Mesendoderm (in vitro differentiated cells): ENCODE results near the gene ATF6B.

Experiments used
- DNase-seq: peaks from one replicate; pipeline ENCODE4 v3.0.0; 2013
- H2AK5ac ChIP-seq: 2 replicates; pipeline ENCODE4 v1.6.1; 2013; ENCODE audit warnings: low read length, inconsistent platforms
- H2BK120ac ChIP-seq: 2 replicates; pipeline ENCODE4 v1.6.1; 2013; ENCODE audit warnings: low read depth, mild to moderate bottlenecking, low read length, moderate library complexity, mixed read lengths
- H2BK15ac ChIP-seq: replicated peaks from 2 replicates; pipeline ENCODE4 v1.6.1; 2013; ENCODE audit warnings: low read depth, mild to moderate bottlenecking, moderate library complexity
- H2BK5ac ChIP-seq: 2 replicates; pipeline ENCODE4 v1.6.1; 2013; ENCODE audit warnings: low read length, inconsistent platforms
- H3K18ac ChIP-seq: 2 replicates; pipeline ENCODE4 v1.6.1; 2013; ENCODE audit warnings: mild to moderate bottlenecking, low read length, mixed read lengths
- H3K23ac ChIP-seq: one replicate; pipeline ENCODE4 v1.6.1; 2013; ENCODE audit warnings: low read length
- H3K27ac ChIP-seq: 2 replicates; pipeline ENCODE4 v1.5.1; 2013; ENCODE audit warnings: low read depth, mild to moderate bottlenecking, inconsistent platforms, low read length, moderate library complexity
- H3K27me3 ChIP-seq: 2 replicates; pipeline ENCODE4 v1.6.1; 2013; ENCODE audit warnings: low read length, control low read depth, mild to moderate bottlenecking, inconsistent platforms; ENCODE audit not compliant: insufficient read depth, poor library complexity
- H3K36me3 ChIP-seq: 2 replicates; pipeline ENCODE4 v1.6.1; 2013; ENCODE audit warnings: low read length, inconsistent platforms; ENCODE audit not compliant: control insufficient read depth, insufficient read depth
- H3K4ac ChIP-seq: one replicate; pipeline ENCODE4 v1.6.1; 2013; ENCODE audit warnings: low read depth, mild to moderate bottlenecking, low read length, moderate library complexity
- H3K4me1 ChIP-seq: 2 replicates; pipeline ENCODE4 v1.6.1; 2013; ENCODE audit warnings: low read depth, low read length, inconsistent platforms; ENCODE audit not compliant: control insufficient read depth
- H3K4me2 ChIP-seq: 2 replicates; pipeline ENCODE4 v1.6.1; 2013; ENCODE audit warnings: low read length
- H3K4me3 ChIP-seq: 2 replicates; pipeline ENCODE4 v1.5.1; 2013; ENCODE audit warnings: mild to moderate bottlenecking, low read length
- H3K56ac ChIP-seq: one replicate; pipeline ENCODE4 v1.6.1; 2013; ENCODE audit warnings: low read length
- H3K79me1 ChIP-seq: 2 replicates; pipeline ENCODE4 v1.6.1; 2013; ENCODE audit warnings: low read length, inconsistent platforms
- H3K79me2 ChIP-seq: 2 replicates; pipeline ENCODE4 v1.6.1; 2013; ENCODE audit warnings: mild to moderate bottlenecking, low read length; ENCODE audit not compliant: control insufficient read depth, insufficient read depth
- H3K9ac ChIP-seq: 2 replicates; pipeline ENCODE4 v1.6.1; 2013; ENCODE audit warnings: low read length, inconsistent platforms
- H4K5ac ChIP-seq: one replicate; pipeline ENCODE4 v1.6.1; 2013; ENCODE audit warnings: low read length
- H4K8ac ChIP-seq: one replicate; pipeline ENCODE4 v1.6.1; 2013; ENCODE audit warnings: low read depth, mild to moderate bottlenecking, control low read depth, low read length, moderate library complexity
- WGBS: extraction: QIAGEN DNeasy Blood & Tissue Kit; methylation state at CpG from one replicate; pipeline ENCODE4 v1.1.7; 2013; ENCODE audit warnings: low lambda C conversion rate, missing lambda C conversion rate; ENCODE audit not compliant: insufficient coverage; ENCODE audit errors: extremely low coverage; 5-methylcytosine and 5-hydroxymethylcytosine counted together

The ATF6B gene

GRCh38 chr6:32082478-32082877 is 45.6 kb downstream of the ATF6B start:
- H3K27me3 ChIP-seq, result no peaks in the 10 kb centered on the region

GRCh38 chr6:32081168-32081990 is 46.7 kb downstream of the ATF6B start:
- Histone ChIP-seq H3K27me3 (no peaks in the 10 kb centered on the region), H3K4me3 (no peak overlapping the region), H3K23ac (no peak overlapping the region), H3K36me3 (no peaks in the 10 kb centered on the region), H2BK120ac (no peak overlapping the region), H4K8ac (no peak overlapping the region), H3K4me2 (no peak overlapping the region), H2BK5ac (no peak overlapping the region), H3K4me1 (no peaks in the 10 kb centered on the region), H3K9ac (no peak overlapping the region), H3K79me2 (no peaks in the 10 kb centered on the region), H4K5ac (no peak overlapping the region), H3K56ac (no peak overlapping the region), H3K79me1 (no peaks in the 10 kb centered on the region), H3K4ac (no peak overlapping the region), H2BK15ac (no peak overlapping the region), H2AK5ac (no peak overlapping the region), H3K18ac (no peak overlapping the region), H3K27ac (no peak overlapping the region)
- DNase-seq, result no peak
- WGBS, result no CpG with 5 or more reads among the region's 22 CpGs

More at GRCh38 chr6:32082478-32082877, 45.6 kb downstream of the ATF6B start:
- no peaks in the 10 kb centered on the region for H3K79me2 ChIP-seq
- no peak overlapping the region for H3K4me3 ChIP-seq
- H2BK15ac ChIP-seq, result no peak overlapping the region
- no peak overlapping the region for H3K56ac ChIP-seq
- no peaks in the 10 kb centered on the region for H3K4me1 ChIP-seq
- H3K27ac ChIP-seq, result no peak overlapping the region
- no peak overlapping the region for H2AK5ac ChIP-seq
- no peak overlapping the region for H3K4ac ChIP-seq
- H3K79me1 ChIP-seq, result no peaks in the 10 kb centered on the region
- no peak overlapping the region for H2BK5ac ChIP-seq
- DNase-seq, result no peak
- H3K4me2 ChIP-seq, result no peak overlapping the region
- H3K18ac ChIP-seq, result no peak overlapping the region
- H4K5ac ChIP-seq, result no peak overlapping the region
- no peak overlapping the region for H2BK120ac ChIP-seq
- H4K8ac ChIP-seq, result no peak overlapping the region
- no peak overlapping the region for H3K9ac ChIP-seq
- no peaks in the 10 kb centered on the region for H3K36me3 ChIP-seq
- no CpG with 5 or more reads among the region's 6 CpGs for whole genome bisulfite sequencing
- H3K23ac ChIP-seq, result no peak overlapping the region

GRCh38 chr6:32079566-32080290 is 48.3 kb downstream of the ATF6B start:
- no peak overlapping the region for H3K23ac ChIP-seq
- H3K4me3 ChIP-seq, result no peak overlapping the region
- no peaks in the 10 kb centered on the region for H3K79me2 ChIP-seq
- H3K79me1 ChIP-seq, result no peaks in the 10 kb centered on the region
- no peak overlapping the region for H4K8ac ChIP-seq
- H3K36me3 ChIP-seq, result no peaks in the 10 kb centered on the region
- no peak overlapping the region for H2AK5ac ChIP-seq
- no peak overlapping the region for H3K9ac ChIP-seq
- H2BK5ac ChIP-seq, result no peak overlapping the region
- WGBS, result no CpG with 5 or more reads among the region's 7 CpGs
- no peak overlapping the region for H3K27ac ChIP-seq
- no peak for DNase-seq
- no peak overlapping the region for H3K56ac ChIP-seq
- no peak overlapping the region for H3K18ac ChIP-seq
- no peaks in the 10 kb centered on the region for H3K4me1 ChIP-seq
- no peak overlapping the region for H3K4me2 ChIP-seq
- no peak overlapping the region for H3K4ac ChIP-seq
- H2BK15ac ChIP-seq, result no peak overlapping the region
- H2BK120ac ChIP-seq, result no peak overlapping the region
- no peak overlapping the region for H4K5ac ChIP-seq
- no peaks in the 10 kb centered on the region for H3K27me3 ChIP-seq

- Histone ChIP-seq H3K9ac (no peak overlapping the region), H4K8ac (no peak overlapping the region), H3K4me3 (no peak overlapping the region), H3K36me3 (no peaks in the 10 kb centered on the region), H4K5ac (no peak overlapping the region), H3K4ac (no peak overlapping the region), H3K23ac (no peak overlapping the region), H3K4me2 (no peak overlapping the region), H3K56ac (no peak overlapping the region), H3K79me2 (no peaks in the 10 kb centered on the region), H3K4me1 (no peaks in the 10 kb centered on the region), H2BK5ac (no peak overlapping the region), H2BK120ac (no peak overlapping the region), H2BK15ac (no peak overlapping the region), H3K79me1 (no peaks in the 10 kb centered on the region), H3K27me3 (no peaks in the 10 kb centered on the region), H3K27ac (no peak overlapping the region), H3K18ac (no peak overlapping the region), H2AK5ac (no peak overlapping the region)
- DNase-seq, result peak; percentile 72
- no CpG with 5 or more reads among the region's 12 CpGs for whole genome bisulfite sequencing
These were observed 51.7 kb downstream of the ATF6B start for GRCh38 chr6:32076321-32076809.

GRCh38 chr6:32075781-32076180 is 52.3 kb downstream of the ATF6B start:
- no peak overlapping the region for H3K4ac ChIP-seq
- H3K27ac ChIP-seq, result no peak overlapping the region
- no peak overlapping the region for H2BK15ac ChIP-seq
- no peaks in the 10 kb centered on the region for H3K79me1 ChIP-seq
- no peak overlapping the region for H2BK5ac ChIP-seq
- H3K36me3 ChIP-seq, result no peaks in the 10 kb centered on the region
- H2AK5ac ChIP-seq, result no peak overlapping the region
- no peak overlapping the region for H3K56ac ChIP-seq
- H3K4me1 ChIP-seq, result no peaks in the 10 kb centered on the region
- H3K18ac ChIP-seq, result no peak overlapping the region
- H4K5ac ChIP-seq, result no peak overlapping the region
- H3K79me2 ChIP-seq, result no peaks in the 10 kb centered on the region
- no peaks in the 10 kb centered on the region for H3K27me3 ChIP-seq
- H3K4me3 ChIP-seq, result no peak overlapping the region
- no peak overlapping the region for H3K23ac ChIP-seq
- no peak overlapping the region for H3K9ac ChIP-seq
- no peak overlapping the region for H4K8ac ChIP-seq
- no peak overlapping the region for H3K4me2 ChIP-seq
- no CpG with 5 or more reads among the region's 3 CpGs for WGBS
- DNase-seq, result no peak
- H2BK120ac ChIP-seq, result no peak overlapping the region
